Measurements from ENCODE around the gene PLA2G2E.

DNA sequence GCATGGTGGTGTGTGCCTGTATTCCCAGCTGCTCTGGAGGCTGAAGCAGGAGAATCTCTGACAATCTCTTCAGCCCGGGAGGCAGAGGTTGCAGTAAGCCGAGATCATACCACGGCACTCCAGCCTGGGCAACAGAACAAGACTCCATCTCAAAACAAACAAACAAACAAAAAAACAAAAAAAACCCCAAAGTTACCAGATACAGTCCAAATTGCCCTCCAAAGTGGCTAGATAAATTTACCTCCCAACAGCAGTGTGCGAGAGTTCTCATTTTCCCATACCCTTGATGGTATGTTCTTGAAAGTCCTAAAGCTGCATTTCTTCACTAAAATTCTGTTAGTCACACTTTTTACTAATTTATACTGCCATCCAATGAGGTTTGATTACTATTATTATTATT is 44.2 kb downstream of the PLA2G2E start:
- no peak for TF ChIP-seq CTCF (IDR thresholded peaks at IDR 0.05; ENCODE audit: low read depth, low read length)
- no peak for TF ChIP-seq EZH2phosphoT487 (IDR thresholded peaks at IDR 0.05; ENCODE audit: low read depth)

Measured in OCI-LY3 (cell line).